Kidney (tissue), 14 donors: Measurements from ENCODE around the gene SYVN1. TPM values are rescaled to one million over a fixed set of nuclear protein-coding genes. Genes with fewer than 3 reads are reported as not detected.

Experiments used
- DNase-seq, 5 donors: peaks; one replicate each; pipeline ENCODE4 v3.0.0-alpha.2; 2013 to 2020
- FAIRE-seq: peaks from 2 replicates; lab custom pipeline; 2012; peaks lifted over from hg19 to GRCh38; lab: Jason Lieb, UNC
- H3K27ac ChIP-seq, 2 donors: one replicate each; pipeline ENCODE4 v1.7.0; 2013; ENCODE audit warnings: low read depth in 2 of 2, low read length in 2 of 2, inconsistent platforms in 1 of 2
- H3K27me3 ChIP-seq: one replicate; pipeline ENCODE4 v1.7.1; 2013; ENCODE audit warnings: low read length, inconsistent platforms; ENCODE audit not compliant: control insufficient read depth, insufficient read depth
- H3K36me3 ChIP-seq, 3 donors: one replicate each; pipeline versions ENCODE4 v1.7.0 to v1.7.1; 2013; ENCODE audit warnings: low read length in 3 of 3, control low read depth in 1 of 3, inconsistent platforms in 1 of 3; ENCODE audit not compliant: insufficient read depth in 3 of 3, control insufficient read depth in 2 of 3
- H3K4me1 ChIP-seq, 3 donors: one replicate each; pipeline versions ENCODE4 v1.7.0 to v1.7.1; 2013; ENCODE audit warnings: low read length in 3 of 3, inconsistent platforms in 1 of 3, low read depth in 1 of 3; ENCODE audit not compliant: control insufficient read depth in 2 of 3, insufficient read depth in 2 of 3
- H3K4me3 ChIP-seq, 3 donors: one replicate each; pipeline versions ENCODE4 v1.7.0 to v1.8.1; 2013; ENCODE audit warnings: low read length in 3 of 3, control low read depth in 1 of 3, inconsistent platforms in 1 of 3
- H3K9ac ChIP-seq, 3 donors: one replicate each; pipeline versions ENCODE4 v1.7.0 to v1.7.1; 2013; ENCODE audit warnings: low read length in 3 of 3, control low read depth in 1 of 3, inconsistent platforms in 1 of 3
- H3K9me3 ChIP-seq, 3 donors: one replicate each; pipeline versions ENCODE4 v1.7.0 to v1.7.1; 2013; ENCODE audit warnings: low read length in 3 of 3, control low read depth in 1 of 3, inconsistent platforms in 1 of 3; ENCODE audit not compliant: control insufficient read depth in 2 of 3, insufficient read depth in 1 of 3
- intact Hi-C: fragments of 100-400 bp; cut with DNase I; formaldehyde crosslinking; loops from one replicate; pipeline ENCODE4 v1.11.1; 2022
- polyA plus RNA-seq: library from polyadenylated mRNA; stranded (reverse); fragments of 350-450 nt; fragmentation: Illumina TruSeq; extraction: RNeasy Lipid Tissue Mini Kit (QIAGEN cat#74804); gene quantifications from one replicate; pipeline ENCODE4 v1.2.3, GENCODE V29; 2014; ENCODE audit warnings: low read depth, low replicate concordance; ENCODE audit not compliant: insufficient read depth
- total RNA-seq: library from RNA; stranded (reverse); fragmentation: NEBNext Ultra II Directional; extraction: Animal tissue kit (Norgen Biotek cat#: 25700); gene quantifications from one replicate; pipeline ENCODE4 v1.2.1, GENCODE V29; 2021
- TF ChIP-seq, protein P1 (sequence below): IDR thresholded peaks from 3 replicates; pipeline ENCODE4 v1.5.1; 2012; ENCODE audit warnings: mild to moderate bottlenecking, moderate library complexity, borderline replicate concordance; ENCODE audit not compliant: insufficient read depth; ENCODE audit errors: extremely low read depth
- donor health status: control.
- donor health status: control.
- donor health status: control.
- donor health status: control.
- donor health status: control.
- donor health status: DM: yes; HTN: yes; CAD: no.
- donor health status: Normal renal cell carcinoma (clear cell type).

SYVN1 gene
- total and polyA plus RNA-seq, 2 donors from 2014 or later = 21.2 to 69.8 TPM

DNA sequence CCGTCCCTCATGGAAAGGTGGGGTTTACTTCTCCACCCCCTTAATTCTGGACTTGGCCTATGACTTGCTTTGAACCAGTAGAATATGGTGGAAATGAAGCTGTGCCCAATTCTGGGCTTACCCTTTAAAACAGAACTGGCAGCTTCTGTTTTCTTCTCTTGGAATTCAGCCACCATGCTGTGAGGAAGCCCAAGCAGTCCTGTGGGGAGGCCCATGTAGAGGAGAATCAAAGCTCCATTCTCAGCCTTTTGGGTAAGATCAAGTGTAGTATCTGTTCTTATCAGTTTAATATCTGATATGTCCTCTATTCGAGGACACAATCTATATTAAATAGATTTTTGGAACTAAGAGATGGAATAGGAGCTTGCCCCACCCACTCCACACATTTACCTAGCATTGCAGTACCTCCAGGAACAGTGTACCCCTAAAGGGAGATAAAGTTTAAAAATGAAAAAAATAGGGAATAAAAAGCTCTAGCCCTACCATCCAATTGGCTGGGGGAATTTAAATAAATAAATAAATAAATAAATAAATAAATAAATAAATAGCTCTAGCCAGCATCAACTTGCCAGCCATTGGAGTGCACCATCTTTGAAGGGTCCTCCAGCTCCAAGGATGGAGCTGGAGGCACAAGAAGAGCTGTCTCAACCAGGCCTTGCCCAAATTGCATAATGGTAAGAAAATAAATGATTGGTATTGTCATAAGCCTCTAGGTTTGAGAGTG, 13.2 kb upstream of the SYVN1 start:
- DNase-seq (no peak), FAIRE-seq (no peak)
- intact Hi-C loops = no loop called here
- no peak overlapping the region for H3K27ac ChIP-seq
- no peak overlapping the region for H3K4me3 ChIP-seq
- H3K4me1 ChIP-seq = peaks cover 0 to 10% (median 8%) of the 10 kb centered on the region in 3 donors
- no peak overlapping the region for H3K9ac ChIP-seq
- H3K9me3 ChIP-seq = no peaks in the 10 kb centered on the region
- H3K36me3 ChIP-seq = no peaks in the 10 kb centered on the region
- TF ChIP-seq, protein P1, sequence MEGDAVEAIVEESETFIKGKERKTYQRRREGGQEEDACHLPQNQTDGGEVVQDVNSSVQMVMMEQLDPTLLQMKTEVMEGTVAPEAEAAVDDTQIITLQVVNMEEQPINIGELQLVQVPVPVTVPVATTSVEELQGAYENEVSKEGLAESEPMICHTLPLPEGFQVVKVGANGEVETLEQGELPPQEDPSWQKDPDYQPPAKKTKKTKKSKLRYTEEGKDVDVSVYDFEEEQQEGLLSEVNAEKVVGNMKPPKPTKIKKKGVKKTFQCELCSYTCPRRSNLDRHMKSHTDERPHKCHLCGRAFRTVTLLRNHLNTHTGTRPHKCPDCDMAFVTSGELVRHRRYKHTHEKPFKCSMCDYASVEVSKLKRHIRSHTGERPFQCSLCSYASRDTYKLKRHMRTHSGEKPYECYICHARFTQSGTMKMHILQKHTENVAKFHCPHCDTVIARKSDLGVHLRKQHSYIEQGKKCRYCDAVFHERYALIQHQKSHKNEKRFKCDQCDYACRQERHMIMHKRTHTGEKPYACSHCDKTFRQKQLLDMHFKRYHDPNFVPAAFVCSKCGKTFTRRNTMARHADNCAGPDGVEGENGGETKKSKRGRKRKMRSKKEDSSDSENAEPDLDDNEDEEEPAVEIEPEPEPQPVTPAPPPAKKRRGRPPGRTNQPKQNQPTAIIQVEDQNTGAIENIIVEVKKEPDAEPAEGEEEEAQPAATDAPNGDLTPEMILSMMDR = no peak
- no peaks in the 10 kb centered on the region for H3K27me3 ChIP-seq

DNA sequence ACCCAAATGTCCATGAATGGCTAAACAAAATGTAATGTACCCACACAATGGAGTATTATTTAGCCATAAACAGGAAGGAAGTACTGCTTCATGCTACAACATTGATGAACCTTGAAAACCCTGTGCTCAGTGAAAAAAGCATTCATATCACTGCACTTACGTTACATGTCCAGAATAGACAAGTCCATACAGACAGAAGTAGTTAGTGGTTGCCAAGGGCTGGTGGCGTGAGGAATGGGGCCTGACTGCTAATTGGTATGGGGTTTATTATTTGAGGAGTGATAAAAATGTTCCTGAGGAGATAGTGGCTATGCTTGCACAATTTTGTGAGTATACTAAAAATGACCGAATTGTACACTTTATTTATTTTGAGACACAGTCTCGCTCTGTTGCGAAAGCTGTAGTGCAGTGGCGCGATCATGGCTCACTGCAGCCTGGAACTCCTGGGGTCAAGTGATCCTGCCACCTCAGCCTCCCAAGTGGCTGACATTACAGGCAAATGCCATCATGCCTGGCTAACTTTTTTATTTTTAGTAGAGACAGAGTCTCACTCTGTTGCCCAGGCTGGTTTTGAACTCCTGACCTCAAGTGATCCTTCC, 7.7 kb upstream of the SYVN1 start:
- FAIRE-seq (no peak), DNase-seq (no peak)
- TF ChIP-seq, protein P1 = no peak
- H3K4me1 ChIP-seq = peaks cover 0 to 5% (median 2%) of the 10 kb centered on the region in 3 donors
- no peaks in the 10 kb centered on the region for H3K9me3 ChIP-seq
- no peak overlapping the region for H3K4me3 ChIP-seq
- intact Hi-C loops = no loop called here
- no peak overlapping the region for H3K9ac ChIP-seq
- H3K27me3 ChIP-seq = no peaks in the 10 kb centered on the region
- no peaks in the 10 kb centered on the region for H3K36me3 ChIP-seq
- no peak overlapping the region for H3K27ac ChIP-seq

DNA sequence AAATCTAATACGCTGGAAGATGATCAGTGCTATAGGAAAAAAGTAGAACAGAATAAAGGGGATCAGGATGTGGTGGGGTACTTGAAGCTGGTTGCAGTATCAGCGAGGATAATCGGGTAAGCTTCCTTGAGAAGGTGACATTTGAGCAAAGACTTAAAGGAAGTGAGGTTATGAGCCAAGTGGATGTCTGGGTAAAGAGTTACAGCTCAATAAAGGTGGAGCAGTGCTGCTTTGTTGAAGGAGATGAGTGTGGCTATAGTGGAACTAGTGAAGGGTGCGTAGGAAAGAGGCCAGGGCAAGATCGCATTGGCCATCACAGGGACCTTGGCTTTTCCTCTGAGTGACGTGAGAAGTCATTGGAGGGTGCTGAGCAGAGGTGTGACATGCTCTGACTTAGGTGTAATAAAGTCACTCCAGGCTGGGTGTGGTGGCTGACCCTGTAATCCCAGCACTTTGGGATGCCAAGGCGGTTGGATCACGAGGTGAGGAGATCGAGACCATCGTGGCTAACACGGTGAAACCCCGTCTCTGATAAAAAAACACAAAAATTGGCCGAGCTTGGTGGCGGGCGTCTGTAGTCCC, 2.3 kb upstream of the SYVN1 start:
- intact Hi-C loops = no loop called here
- H3K4me3 ChIP-seq = no peak overlapping the region
- H3K4me1 ChIP-seq = peaks cover 3 to 19% (median 15%) of the 10 kb centered on the region in 3 donors
- H3K9me3 ChIP-seq = no peaks in the 10 kb centered on the region
- H3K27ac ChIP-seq = peak overlapping the region; percentile 0 to 18
- no peaks in the 10 kb centered on the region for H3K27me3 ChIP-seq
- peaks cover 0 to 9% (median 0%) of the 10 kb centered on the region in 3 donors for H3K36me3 ChIP-seq
- peak overlapping the region in 1 of 3 donors; percentile 1 for H3K9ac ChIP-seq
- FAIRE-seq (no peak), DNase-seq (peak in 1 of 5 donors; percentile 4)
- TF ChIP-seq, protein P1 = no peak
